HepG2 (cell line): Measurements from ENCODE around the gene ACAN. TPM values are rescaled to one million over a fixed set of nuclear protein-coding genes. Genes with fewer than 3 reads are reported as not detected.

Source experiments
- BCL6 ChIP-seq: IDR thresholded peaks from 2 replicates; pipeline ENCODE4 v1.6.1; 2016; ENCODE audit warnings: missing genetic modification reagents, missing compliant biosample characterization
- FOXA3 ChIP-seq: IDR thresholded peaks from 2 replicates; pipeline ENCODE4 v1.6.1; 2016; ENCODE audit warnings: missing genetic modification reagents, missing compliant biosample characterization
- GABPA ChIP-seq, 2 experiments: IDR thresholded peaks; 2 replicates each; pipeline ENCODE4 v1.6.1; 2011 to 2016; ENCODE audit warnings: low read depth in 2 of 2, low read length in 1 of 2, missing biosample characterization in 1 of 2, missing genetic modification characterization in 1 of 2
- HNF1B ChIP-seq: sonication (generic); formaldehyde crosslinking; IDR thresholded peaks from 2 replicates; pipeline ENCODE4 v1.5.1; 2020; ENCODE audit warnings: mild to moderate bottlenecking, moderate library complexity, missing genetic modification reagents
- LCORL ChIP-seq, 2 experiments: fragments of 450-650 bp in 1 of 2; sonication (generic) in 1 of 2; formaldehyde crosslinking in 1 of 2; IDR thresholded peaks; 2 replicates each; pipeline versions ENCODE4 v1.5.0 to v1.6.1; 2017 to 2020; ENCODE audit warnings: antibody characterized with exemption in 1 of 2, missing genetic modification reagents in 1 of 2
- MTERF4 ChIP-seq: sonication (generic); formaldehyde crosslinking; IDR thresholded peaks from 2 replicates; pipeline ENCODE4 v1.8.0; 2023; ENCODE audit warnings: mild to moderate bottlenecking, missing genetic modification reagents
- NRL ChIP-seq: sonication (generic); formaldehyde crosslinking; IDR thresholded peaks from 2 replicates; pipeline ENCODE4 v1.5.0; 2020; ENCODE audit warnings: missing genetic modification reagents, mild to moderate bottlenecking, moderate library complexity, borderline replicate concordance
- RARG ChIP-seq: sonication (generic); formaldehyde crosslinking; IDR thresholded peaks from 2 replicates; pipeline ENCODE4 v1.4.0; 2020; ENCODE audit warnings: low read depth, mild to moderate bottlenecking, missing genetic modification reagents
- SETDB1 ChIP-seq: sonication (generic); formaldehyde crosslinking; IDR thresholded peaks from 2 replicates; pipeline ENCODE4 v1.5.1; 2020; ENCODE audit warnings: missing genetic modification reagents, mild to moderate bottlenecking, borderline replicate concordance
- SIN3A ChIP-seq: IDR thresholded peaks from 2 replicates; pipeline ENCODE4 v1.6.1; 2011; ENCODE audit warnings: low read depth, mild to moderate bottlenecking, control low read depth, low read length, borderline replicate concordance
- USF2 ChIP-seq, 2 experiments: sonication (generic) in 1 of 2; formaldehyde crosslinking in 1 of 2; IDR thresholded peaks; 2 replicates each; pipeline versions ENCODE4 v1.5.1 to v1.6.1; 2011 to 2020; ENCODE audit warnings: borderline replicate concordance in 1 of 2, low read depth in 1 of 2, low read length in 1 of 2, mild to moderate bottlenecking in 1 of 2, missing genetic modification reagents in 1 of 2, moderate library complexity in 1 of 2
- ZNF274 ChIP-seq: sonication (generic); formaldehyde crosslinking; IDR thresholded peaks from 2 replicates; pipeline ENCODE4 v1.5.1; 2020; ENCODE audit warnings: mild to moderate bottlenecking, missing genetic modification reagents
- ZNF501 ChIP-seq: sonication (generic); formaldehyde crosslinking; IDR thresholded peaks from 2 replicates; pipeline ENCODE4 v1.5.1; 2020; ENCODE audit warnings: mild to moderate bottlenecking, moderate library complexity, missing genetic modification reagents
- ZNF605 ChIP-seq: sonication (generic); formaldehyde crosslinking; IDR thresholded peaks from 2 replicates; pipeline ENCODE4 v1.8.0; 2022; ENCODE audit warnings: mild to moderate bottlenecking, missing genetic modification reagents
- ZNF691 ChIP-seq: sonication (generic); formaldehyde crosslinking; IDR thresholded peaks from 2 replicates; pipeline ENCODE4 v1.4.0; 2020; ENCODE audit warnings: missing genetic modification reagents, low read depth, mild to moderate bottlenecking, borderline replicate concordance
- ZNF770 ChIP-seq: sonication (generic); formaldehyde crosslinking; IDR thresholded peaks from 2 replicates; pipeline ENCODE4 v1.5.0; 2020; ENCODE audit warnings: mild to moderate bottlenecking, missing genetic modification reagents
- polyA plus RNA-seq, 8 experiments: library from polyadenylated mRNA; depleted of rRNA in 3 of 8; stranded (reverse) in 7 of 8; unstranded in 1 of 8; fragments of >200 nt; fragmentation: Illumina TruSeq in 4 of 8; extraction: Trizol in 4 of 8; gene quantifications; 2 replicates each; pipeline versions ENCODE4 v1.2.1 to v1.2.3, GENCODE V29; 2011 to 2016; ENCODE audit warnings: low read depth in 4 of 8, missing spikeins in 1 of 8, mixed read lengths in 1 of 8; ENCODE audit not compliant: insufficient read depth in 1 of 8
- total RNA-seq, 5 experiments: library from RNA; depleted of rRNA; stranded (reverse); fragments of >200 nt; fragmentation: Illumina TruSeq; extraction: Trizol; gene quantifications; 2 replicates each; pipeline ENCODE4 v1.2.3, GENCODE V29; 2016; ENCODE audit warnings: low read depth in 1 of 5

The ACAN gene
- total and polyA plus RNA-seq, 2 of the 13 experiments (the other 11 are each of a cell fraction or from before 2014, with no cell fraction given), result not detected

- TF ChIP-seq ZNF691, result 0 out of 2 replicates have a peak, but pooled peaks have one; percentile 52
- 0 out of 2 replicates have a peak, but pooled peaks have one; percentile 5 for TF ChIP-seq ZNF770 (CRISPR knock-in tag)
- peak; percentile 58 for TF ChIP-seq FOXA3
- peak; percentile 11; the same call in 1 of the 2 replicates for TF ChIP-seq BCL6 (CRISPR knock-in tag)
- no peak for TF ChIP-seq SIN3A
- TF ChIP-seq ZNF501 (CRISPR knock-in tag), result no peak
- peak; percentile 18; the same call in 1 of the 2 replicates for TF ChIP-seq ZNF274 (CRISPR knock-in tag)
- no peak for TF ChIP-seq ZNF605 (CRISPR knock-in tag)
- TF ChIP-seq RARG, result no peak
- no peak for TF ChIP-seq SETDB1 (CRISPR knock-in tag)
- 0 out of 2 replicates have a peak, but pooled peaks have one; percentile 44 for TF ChIP-seq NRL (CRISPR knock-in tag)
- no peak for TF ChIP-seq LCORL (IDR thresholded peaks at IDR 0.05)
- TF ChIP-seq LCORL (CRISPR knock-in tag; IDR thresholded peaks at IDR 0.05), result peak; percentile 46; the same call in 1 of the 2 replicates
- TF ChIP-seq USF2 (IDR thresholded peaks at IDR 0.05; ENCODE audit: low read depth, low read length), result no peak
- TF ChIP-seq USF2 (CRISPR knock-in tag; IDR thresholded peaks at IDR 0.05; ENCODE audit: borderline replicate concordance), result no peak
- TF ChIP-seq MTERF4, result peak; percentile 68; the same call in 1 of the 2 replicates
- no peak for TF ChIP-seq GABPA (IDR thresholded peaks at IDR 0.05; ENCODE audit: low read depth, low read length)
- TF ChIP-seq GABPA (CRISPR knock-in tag; IDR thresholded peaks at IDR 0.05; ENCODE audit: low read depth), result no peak
- no peak for TF ChIP-seq HNF1B (CRISPR knock-in tag)
Observed at GRCh38 chr15:88913017-88913849, 110.0 kb downstream of the ACAN start, which contains the start of gene MFGE8 (continued).
